Measurements from ENCODE around the gene RBM23.

Gene RBM23

GRCh38 chr14:22877000-22877501 lies 41.9 kb downstream of the RBM23 start:
- no peak overlapping the region for H3K27ac ChIP-seq
- TF ChIP-seq, protein P1, sequence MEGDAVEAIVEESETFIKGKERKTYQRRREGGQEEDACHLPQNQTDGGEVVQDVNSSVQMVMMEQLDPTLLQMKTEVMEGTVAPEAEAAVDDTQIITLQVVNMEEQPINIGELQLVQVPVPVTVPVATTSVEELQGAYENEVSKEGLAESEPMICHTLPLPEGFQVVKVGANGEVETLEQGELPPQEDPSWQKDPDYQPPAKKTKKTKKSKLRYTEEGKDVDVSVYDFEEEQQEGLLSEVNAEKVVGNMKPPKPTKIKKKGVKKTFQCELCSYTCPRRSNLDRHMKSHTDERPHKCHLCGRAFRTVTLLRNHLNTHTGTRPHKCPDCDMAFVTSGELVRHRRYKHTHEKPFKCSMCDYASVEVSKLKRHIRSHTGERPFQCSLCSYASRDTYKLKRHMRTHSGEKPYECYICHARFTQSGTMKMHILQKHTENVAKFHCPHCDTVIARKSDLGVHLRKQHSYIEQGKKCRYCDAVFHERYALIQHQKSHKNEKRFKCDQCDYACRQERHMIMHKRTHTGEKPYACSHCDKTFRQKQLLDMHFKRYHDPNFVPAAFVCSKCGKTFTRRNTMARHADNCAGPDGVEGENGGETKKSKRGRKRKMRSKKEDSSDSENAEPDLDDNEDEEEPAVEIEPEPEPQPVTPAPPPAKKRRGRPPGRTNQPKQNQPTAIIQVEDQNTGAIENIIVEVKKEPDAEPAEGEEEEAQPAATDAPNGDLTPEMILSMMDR (conservative IDR thresholded peaks at IDR 0.05) = no peak

DNA sequence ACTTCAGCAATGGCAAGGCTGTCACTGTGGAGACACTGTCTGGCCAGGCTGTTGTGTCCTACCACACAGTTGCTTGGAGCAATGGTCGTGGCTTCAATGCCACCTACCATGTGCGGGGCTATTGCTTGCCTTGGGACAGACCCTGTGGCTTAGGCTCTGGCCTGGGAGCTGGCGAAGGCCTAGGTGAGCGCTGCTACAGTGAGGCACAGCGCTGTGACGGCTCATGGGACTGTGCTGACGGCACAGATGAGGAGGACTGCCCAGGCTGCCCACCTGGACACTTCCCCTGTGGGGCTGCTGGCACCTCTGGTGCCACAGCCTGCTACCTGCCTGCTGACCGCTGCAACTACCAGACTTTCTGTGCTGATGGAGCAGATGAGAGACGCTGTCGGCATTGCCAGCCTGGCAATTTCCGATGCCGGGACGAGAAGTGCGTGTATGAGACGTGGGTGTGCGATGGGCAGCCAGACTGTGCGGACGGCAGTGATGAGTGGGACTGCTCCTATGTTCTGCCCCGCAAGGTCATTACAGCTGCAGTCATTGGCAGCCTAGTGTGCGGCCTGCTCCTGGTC lies 43.1 kb downstream of the RBM23 start:
- TF ChIP-seq, protein P1 (conservative IDR thresholded peaks at IDR 0.05) = no peak
- no peak overlapping the region for H3K27ac ChIP-seq

- TF ChIP-seq, protein P1 (conservative IDR thresholded peaks at IDR 0.05) = no peak
- no peak overlapping the region for H3K27ac ChIP-seq
Measured at GRCh38 chr14:22875003-22875747, 43.8 kb downstream of the RBM23 start.

- peak overlapping the region; percentile 95 for H3K27ac ChIP-seq
- TF ChIP-seq, protein P1 (conservative IDR thresholded peaks at IDR 0.05) = peak; percentile 71
Measured at GRCh38 chr14:22872833-22873520, 46.0 kb downstream of the RBM23 start.

DNA sequence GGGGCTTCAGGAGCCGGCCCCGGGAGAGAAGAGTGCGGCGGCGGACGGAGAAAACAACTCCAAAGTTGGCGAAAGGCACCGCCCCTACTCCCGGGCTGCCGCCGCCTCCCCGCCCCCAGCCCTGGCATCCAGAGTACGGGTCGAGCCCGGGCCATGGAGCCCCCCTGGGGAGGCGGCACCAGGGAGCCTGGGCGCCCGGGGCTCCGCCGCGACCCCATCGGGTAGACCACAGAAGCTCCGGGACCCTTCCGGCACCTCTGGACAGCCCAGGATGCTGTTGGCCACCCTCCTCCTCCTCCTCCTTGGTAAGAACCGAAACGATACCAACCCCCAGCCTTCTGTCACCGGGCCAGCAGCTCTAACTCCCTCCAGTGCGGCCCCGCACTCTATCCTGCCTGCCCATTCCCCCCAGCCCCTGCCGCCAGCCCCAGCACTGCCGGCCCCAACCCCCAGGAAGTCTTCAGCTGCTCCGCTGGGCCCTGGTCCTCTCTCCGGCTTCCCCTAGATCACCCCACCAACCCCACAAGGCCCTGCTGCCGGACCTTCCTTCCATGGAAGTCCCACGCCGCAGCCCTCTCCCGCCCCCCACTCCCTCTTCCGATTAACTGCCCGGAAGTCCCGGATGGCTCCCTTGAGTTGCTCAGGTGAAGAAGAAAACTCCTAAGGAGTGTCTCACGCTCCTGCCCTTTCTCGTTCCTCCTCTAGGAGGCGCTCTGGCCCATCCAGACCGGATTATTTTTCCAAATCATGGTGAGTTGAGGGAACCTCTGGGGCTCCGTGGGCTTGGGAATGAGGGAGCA lies 46.7 kb downstream of the RBM23 start:
- peak overlapping the region; percentile 95 for H3K27ac ChIP-seq
- TF ChIP-seq, protein P1 (conservative IDR thresholded peaks at IDR 0.05) = peak; percentile 96

GRCh38 chr14:22871224-22872032 lies 47.5 kb downstream of the RBM23 start, which contains the start of gene LRP10:
LRP10 (plus strand) TSS chr14:22871740; CDS start chr14:22872304, 564 bp downstream.
- TF ChIP-seq, protein P1 (conservative IDR thresholded peaks at IDR 0.05) = no peak

More at GRCh38 chr14:22871224-22872032, 47.5 kb downstream of the RBM23 start, which contains the start of gene LRP10:
- H3K27ac ChIP-seq = peak within 1 kb of the TSS; percentile 95
